ENCODE results near the gene GPR21. TPM values are rescaled to one million over a fixed set of nuclear protein-coding genes. Genes with fewer than 3 reads are reported as not detected.

The GPR21 gene
- total RNA-seq, 4 donors from 2014 or later: 0.39 to 4.2 (median 3.2) TPM

DNA sequence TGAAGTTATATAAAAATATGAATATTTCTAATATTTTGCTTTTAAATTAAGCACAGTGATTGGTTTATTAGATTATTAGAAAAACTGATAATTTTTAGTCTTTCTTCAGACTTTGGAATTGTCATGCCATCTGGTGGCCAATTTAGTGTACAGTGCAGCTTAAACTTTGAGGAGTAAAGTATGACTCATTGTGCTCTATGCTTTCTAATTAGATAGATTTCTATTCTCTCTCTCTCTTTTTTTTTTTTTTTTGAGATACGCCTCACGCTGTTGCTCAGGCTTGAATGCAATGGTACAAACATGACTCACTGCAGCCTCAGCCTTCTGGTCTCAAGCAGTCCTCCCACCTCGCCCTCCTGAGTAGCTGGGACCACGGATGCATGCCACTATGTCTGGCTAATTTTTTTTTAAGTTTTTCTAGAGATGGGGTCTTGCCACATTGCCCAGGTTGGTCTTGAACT lies 42.1 kb upstream of the GPR21 start:
- TF ChIP-seq POLR2A (IDR thresholded peaks at IDR 0.05) (no peak), CTCF (IDR thresholded peaks at IDR 0.05) (peak; percentile 66 to 79 (median 76)), POLR2AphosphoS5 (IDR thresholded peaks at IDR 0.05) (peak; percentile 40), EP300 (IDR thresholded peaks at IDR 0.05) (no peak)
- WGBS, 2 donors (ENCODE audit: low coverage in 1 of 2): 13 to 18% methylated on average over 4 of the region's 4 CpGs
- ATAC-seq: peak; percentile 78
- Histone ChIP-seq H3K36me3 (peaks cover 0 to 62% of the 10 kb centered on the region in 2 donors), H3K4me1 (peaks cover 0 to 11% (median 0%) of the 10 kb centered on the region in 3 donors), H3K4me3 (no peak overlapping the region), H3K27me3 (no peaks in the 10 kb centered on the region), H3K27ac (peak overlapping the region; percentile 5 to 59 (median 31)), H3K9me3 (no peaks in the 10 kb centered on the region)

DNA sequence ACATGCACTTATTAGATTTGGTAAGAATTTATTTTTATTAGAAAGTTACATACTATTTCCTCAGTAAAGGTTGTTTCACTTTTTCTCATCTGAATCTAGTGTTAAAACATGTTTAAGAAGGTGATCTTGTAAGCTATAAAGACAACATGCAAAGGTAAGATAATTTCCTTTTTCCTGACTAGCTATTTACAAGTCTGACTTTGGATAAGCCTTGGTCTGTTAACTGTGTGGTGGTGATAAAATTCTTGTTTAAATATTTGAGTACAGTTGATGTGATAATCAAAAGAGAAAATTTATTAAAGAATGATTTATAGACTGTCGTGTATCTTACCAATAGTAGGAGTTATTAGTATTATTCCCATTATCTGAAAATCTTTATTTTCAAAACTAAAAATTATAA lies 36.9 kb upstream of the GPR21 start:
- WGBS, 2 donors (ENCODE audit: low coverage in 1 of 2): 82 to 100% methylated on average over 1 of the region's 1 CpG

DNA sequence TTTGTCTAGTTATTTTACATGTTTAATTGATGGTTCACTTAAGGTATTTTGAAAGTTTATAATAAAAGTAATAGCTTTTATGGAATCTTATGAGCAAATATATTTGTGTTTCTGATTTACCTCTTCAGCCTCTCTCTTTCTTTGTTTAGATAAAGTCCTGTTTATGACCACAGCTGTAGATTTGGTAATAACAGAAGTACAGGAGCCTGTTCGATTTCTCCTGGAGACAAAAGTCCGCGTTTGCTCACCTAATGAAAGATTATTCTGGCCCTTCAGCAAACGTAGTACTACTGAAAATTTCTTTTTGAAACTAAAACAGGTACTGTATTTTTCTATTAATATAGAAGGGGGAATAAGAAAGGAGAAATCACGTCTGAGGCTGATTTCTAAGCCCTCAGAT lies 35.0 kb upstream of the GPR21 start:
- Histone ChIP-seq H3K27me3 (no peaks in the 10 kb centered on the region), H3K4me1 (peaks cover 0 to 38% (median 1%) of the 10 kb centered on the region in 3 donors), H3K4me3 (no peak overlapping the region), H3K9me3 (no peaks in the 10 kb centered on the region), H3K27ac (peak overlapping the region in 2 of 4 donors; percentile 4 to 42), H3K36me3 (peaks cover 0 to 68% of the 10 kb centered on the region in 2 donors)
- 71 to 90% methylated on average over 5 of the region's 5 CpGs for WGBS, 2 donors (ENCODE audit: low coverage in 1 of 2)
- TF ChIP-seq POLR2A (IDR thresholded peaks at IDR 0.05) (no peak), EP300 (IDR thresholded peaks at IDR 0.05) (no peak)
- no peak for ATAC-seq

More for the DNA sequence above, 36.9 kb upstream of the GPR21 start:
- ATAC-seq: no peak
- H3K4me3 ChIP-seq: no peak overlapping the region
- no peak for TF ChIP-seq EP300 (IDR thresholded peaks at IDR 0.05)
- no peaks in the 10 kb centered on the region for H3K9me3 ChIP-seq
- peaks cover 0 to 27% (median 0%) of the 10 kb centered on the region in 3 donors for H3K4me1 ChIP-seq
- peaks cover 0 to 75% of the 10 kb centered on the region in 2 donors for H3K36me3 ChIP-seq
- H3K27me3 ChIP-seq: no peaks in the 10 kb centered on the region
- H3K27ac ChIP-seq: peak overlapping the region in 1 of 4 donors; percentile 42

GRCh38 chr9:123000371-123001068 lies 32.9 kb upstream of the GPR21 start:
- Histone ChIP-seq H3K9me3 (no peaks in the 10 kb centered on the region), H3K4me1 (peaks cover 6 to 49% (median 7%) of the 10 kb centered on the region in 3 donors), H3K4me3 (no peak overlapping the region), H3K27ac (peak overlapping the region in 1 of 4 donors; percentile 72), H3K27me3 (no peaks in the 10 kb centered on the region), H3K36me3 (peaks cover 0 to 66% of the 10 kb centered on the region in 2 donors)
- no peak for ATAC-seq
- 100% methylated on average over 1 of the region's 1 CpG for WGBS, 2 donors (ENCODE audit: low coverage in 1 of 2)
- no peak for TF ChIP-seq CTCF (IDR thresholded peaks at IDR 0.05)
- TF ChIP-seq POLR2A (IDR thresholded peaks at IDR 0.05): no peak
- TF ChIP-seq POLR2AphosphoS5 (IDR thresholded peaks at IDR 0.05): no peak
- TF ChIP-seq EP300 (IDR thresholded peaks at IDR 0.05): no peak

DNA sequence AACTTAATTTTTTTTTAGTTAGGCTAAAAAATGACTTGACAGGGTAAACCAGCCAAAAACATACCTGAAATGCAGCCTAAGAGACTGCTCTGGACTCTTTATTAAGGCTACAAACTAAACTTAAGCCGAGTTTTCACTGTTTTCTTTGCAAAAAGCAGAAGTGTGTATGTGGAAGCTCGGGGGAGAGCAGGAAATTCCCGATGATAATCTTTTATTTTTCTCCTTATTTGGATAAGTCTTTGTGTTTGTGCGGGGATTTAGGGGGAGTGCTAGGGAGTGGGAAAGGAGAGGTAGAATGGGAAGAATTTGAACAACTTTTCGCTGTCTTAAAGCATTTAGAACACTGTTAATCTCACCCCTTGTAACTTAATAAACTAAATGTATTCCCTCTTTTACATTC lies 30.7 kb upstream of the GPR21 start:
- ATAC-seq: no peak
- no peak for TF ChIP-seq POLR2A (IDR thresholded peaks at IDR 0.05)
- no peak for TF ChIP-seq EP300 (IDR thresholded peaks at IDR 0.05)
- TF ChIP-seq CTCF (IDR thresholded peaks at IDR 0.05): no peak
- TF ChIP-seq POLR2AphosphoS5 (IDR thresholded peaks at IDR 0.05): no peak
- Histone ChIP-seq H3K27me3 (no peaks in the 10 kb centered on the region), H3K9me3 (no peaks in the 10 kb centered on the region), H3K4me1 (peaks cover 7 to 54% (median 9%) of the 10 kb centered on the region in 3 donors), H3K36me3 (peaks cover 0 to 52% of the 10 kb centered on the region in 2 donors), H3K4me3 (no peak overlapping the region), H3K27ac (peak overlapping the region; percentile 69 to 82 (median 71))
- 22 to 26% methylated on average over 5 of the region's 5 CpGs for WGBS, 2 donors (ENCODE audit: low coverage in 1 of 2)

- no peaks in the 10 kb centered on the region for H3K9me3 ChIP-seq
- H3K4me1 ChIP-seq: peaks cover 7 to 47% (median 9%) of the 10 kb centered on the region in 3 donors
- ATAC-seq: no peak
- peaks cover 0 to 44% of the 10 kb centered on the region in 2 donors for H3K36me3 ChIP-seq
- TF ChIP-seq EP300 (IDR thresholded peaks at IDR 0.05) (no peak), POLR2AphosphoS5 (IDR thresholded peaks at IDR 0.05) (no peak)
- H3K27ac ChIP-seq: peak overlapping the region; percentile 69 to 82 (median 71)
- WGBS, 2 donors (ENCODE audit: low coverage in 1 of 2): 56 to 75% methylated on average over 2 of the region's 2 CpGs
- H3K27me3 ChIP-seq: no peaks in the 10 kb centered on the region
- no peak overlapping the region for H3K4me3 ChIP-seq
These were observed 30.0 kb upstream of the GPR21 start for GRCh38 chr9:123003466-123003865.
